Cardiac muscle cell (in vitro differentiated cells and primary cell): ENCODE data around the gene TRIM44. TPM values are rescaled to one million over a fixed set of nuclear protein-coding genes. Genes with fewer than 3 reads are reported as not detected.
A peak's percentile ranks its signal among the peaks of the same experiment; 100 is the strongest.
"Not testable (repeated sequence)": the region's sequence is repeated elsewhere in the genome, so short reads cannot be mapped to it uniquely, and the experiment has no call there.

Experiments used
- DNase-seq, 2 donors: peaks; one replicate each; pipeline versions ENCODE4 v3.0.0 to v3.0.0-alpha.2; 2010 to 2017; ENCODE audit warnings: low read depth in 1 of 2, low spot score in 1 of 2
- H3K27ac ChIP-seq: fragments of 200-600 bp; sonication (generic); 2 replicates; pipeline ENCODE4 v1.5.1; 2016
- H3K27me3 ChIP-seq: fragments of 200-600 bp; sonication (generic); 2 replicates; pipeline ENCODE4 v1.6.0; 2016; ENCODE audit warnings: control low read depth
- H3K36me3 ChIP-seq: fragments of 200-600 bp; sonication (generic); 2 replicates; pipeline ENCODE4 v1.5.1; 2016; ENCODE audit warnings: control low read depth
- H3K4me1 ChIP-seq: fragments of 200-600 bp; sonication (generic); 2 replicates; pipeline ENCODE4 v1.8.1; 2017; ENCODE audit warnings: low read depth, mild to moderate bottlenecking, mixed run types
- H3K4me3 ChIP-seq: fragments of 200-600 bp; sonication (generic); 2 replicates; pipeline ENCODE4 v1.5.1; 2016; ENCODE audit warnings: mild to moderate bottlenecking
- H3K9me3 ChIP-seq: fragments of 200-600 bp; sonication (generic); 2 replicates; pipeline ENCODE4 v1.5.1; 2017; ENCODE audit warnings: low read depth, mild to moderate bottlenecking, control low read depth
- CTCF ChIP-seq: IDR thresholded peaks from 2 replicates; pipeline ENCODE4 v1.5.1; 2012; ENCODE audit warnings: low read depth, mild to moderate bottlenecking, low read length
- polyA plus RNA-seq: library from polyadenylated mRNA; unstranded; fragments of >200 nt; fragmentation: Nextera tagmentation; extraction: Ambion mirVana; gene quantifications from 2 replicates; pipeline ENCODE4 v1.2.1, GENCODE V29; 2016
- total RNA-seq: library from RNA; depleted of rRNA; stranded (reverse); fragments of >200 nt; gene quantifications from 2 replicates; pipeline ENCODE4 v1.2.3, GENCODE V29; 2016

TRIM44 gene
- total and polyA plus RNA-seq, 2 experiments from 2014 or later, result 19.2 to 45.7 TPM

GRCh38 chr11:35650006-35650405 lies 12.6 kb upstream of the TRIM44 start:
- no peak for TF ChIP-seq CTCF
- DNase-seq, result peak in 1 of 2 donors; percentile 32
- no peaks in the 10 kb centered on the region for H3K4me1 ChIP-seq
- no peak overlapping the region for H3K27ac ChIP-seq
- H3K27me3 ChIP-seq, result peaks cover 15% of the 10 kb centered on the region
- no peaks in the 10 kb centered on the region for H3K9me3 ChIP-seq
- H3K4me3 ChIP-seq, result no peak overlapping the region
- no peaks in the 10 kb centered on the region for H3K36me3 ChIP-seq

GRCh38 chr11:35650467-35650866 lies 12.1 kb upstream of the TRIM44 start:
- no peaks in the 10 kb centered on the region for H3K36me3 ChIP-seq
- no peak for TF ChIP-seq CTCF
- no peak overlapping the region for H3K27ac ChIP-seq

DNA sequence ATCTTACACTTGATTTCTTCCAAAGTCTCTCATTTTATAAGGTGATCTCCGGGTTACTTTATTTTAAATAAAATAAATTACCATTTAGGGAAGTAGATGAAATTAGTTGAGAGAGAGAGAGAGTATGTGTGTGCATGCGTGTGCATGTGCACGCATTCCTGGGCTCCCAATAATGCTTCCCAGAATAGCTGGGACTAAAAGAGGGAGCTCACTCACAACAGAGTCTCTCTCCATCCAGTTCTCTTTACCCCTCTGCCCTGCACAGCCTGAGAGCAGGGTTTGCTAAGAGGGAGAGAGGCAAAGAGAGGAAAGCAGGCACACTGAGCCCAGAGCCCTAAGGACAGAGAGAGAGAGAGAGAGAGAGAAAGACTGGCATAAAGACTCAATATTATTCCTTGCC lies 11.3 kb upstream of the TRIM44 start:
- no peaks in the 10 kb centered on the region for H3K36me3 ChIP-seq
- H3K27me3 ChIP-seq, result peaks cover 27% of the 10 kb centered on the region
- no peak for TF ChIP-seq CTCF
- no peak overlapping the region for H3K4me3 ChIP-seq
- H3K4me1 ChIP-seq, result no peaks in the 10 kb centered on the region
- H3K27ac ChIP-seq, result no peak overlapping the region
- no peaks in the 10 kb centered on the region for H3K9me3 ChIP-seq
- DNase-seq, result no peak

More at GRCh38 chr11:35650467-35650866, 12.1 kb upstream of the TRIM44 start:
- no peak for DNase-seq
- H3K4me3 ChIP-seq, result no peak overlapping the region
- H3K9me3 ChIP-seq, result no peaks in the 10 kb centered on the region
- peaks cover 20% of the 10 kb centered on the region for H3K27me3 ChIP-seq
- no peaks in the 10 kb centered on the region for H3K4me1 ChIP-seq

GRCh38 chr11:35652786-35653185 lies 9.8 kb upstream of the TRIM44 start:
- not testable (repeated sequence) for H3K36me3 ChIP-seq, H3K4me3 ChIP-seq, H3K4me1 ChIP-seq, H3K9me3 ChIP-seq, DNase-seq, H3K27ac ChIP-seq
- H3K27me3 ChIP-seq, result peaks cover 38% of the 10 kb centered on the region

- no peak for DNase-seq
- H3K36me3 ChIP-seq, result no peaks in the 10 kb centered on the region
- H3K4me1 ChIP-seq, result no peaks in the 10 kb centered on the region
- H3K4me3 ChIP-seq, result no peak overlapping the region
- no peaks in the 10 kb centered on the region for H3K9me3 ChIP-seq
- peaks cover 57% of the 10 kb centered on the region for H3K27me3 ChIP-seq
- TF ChIP-seq CTCF, result no peak
- H3K27ac ChIP-seq, result no peak overlapping the region
Observed at GRCh38 chr11:35654711-35655110, 7.9 kb upstream of the TRIM44 start.

DNA sequence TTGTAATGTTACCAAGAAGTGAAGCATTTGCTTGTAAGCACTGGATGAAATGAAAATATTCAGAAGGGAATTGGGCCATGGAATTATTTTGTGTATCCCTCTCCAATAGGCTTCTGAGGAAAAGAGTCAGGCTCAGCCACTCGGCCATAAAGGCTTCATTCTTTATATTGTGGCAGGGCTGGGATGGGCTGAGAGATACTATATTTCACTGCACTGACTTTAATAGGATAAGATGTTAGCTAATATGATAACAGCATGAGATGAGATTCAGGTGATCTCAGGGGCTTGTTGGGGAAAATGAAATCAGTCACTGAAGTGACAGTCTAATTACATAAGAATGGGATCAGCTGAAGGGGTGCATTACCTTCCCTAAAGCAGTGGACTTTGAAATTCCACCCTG lies 7.3 kb upstream of the TRIM44 start:
- Histone ChIP-seq H3K27ac (no peak overlapping the region), H3K36me3 (no peaks in the 10 kb centered on the region), H3K4me3 (no peak overlapping the region), H3K4me1 (no peaks in the 10 kb centered on the region), H3K27me3 (peaks cover 63% of the 10 kb centered on the region), H3K9me3 (no peaks in the 10 kb centered on the region)
- no peak for TF ChIP-seq CTCF
- DNase-seq, result no peak
